Caki2 (cell line): Measurements from ENCODE around the gene RPN2. TPM values are rescaled to one million over a fixed set of nuclear protein-coding genes. Genes with fewer than 3 reads are reported as not detected.
"Not testable (repeated sequence)": the region's sequence is repeated elsewhere in the genome, so short reads cannot be mapped to it uniquely, and the experiment has no call there.

Experiments
- DNase-seq: peaks from one replicate; pipeline ENCODE4 v3.0.0-alpha.2; 2015; ENCODE audit warnings: low read depth
- in situ Hi-C: cut with HindIII; loops from 2 replicates; pipeline ENCODE4 v1.10.0; 2016; ENCODE audit warnings: low sequenced_read_pairs, low pct_unique_long_range_greater_than_20kb, mixed read lengths
- total RNA-seq: library from RNA; depleted of rRNA; stranded (reverse); fragments of >200 nt; shearing (Covaris generic); gene quantifications from 2 replicates; pipeline ENCODE4 v1.2.3, GENCODE V29; 2014; ENCODE audit warnings: low replicate concordance; rRNA removed

The RPN2 gene
- total RNA-seq, result 345 and 382 TPM in 2 replicates

- in situ Hi-C loops, result no loop called here
- peak; percentile 99 for DNase-seq
These were observed at the start of gene RPN2, which contains the start of gene MROH8 for GRCh38 chr20:37178839-37179682. Gene RPN2 (plus strand): TSS chr20:37179330. CDS start chr20:37179357, 27 bp downstream. Gene MROH8 (minus strand): TSS chr20:37179548.

DNA sequence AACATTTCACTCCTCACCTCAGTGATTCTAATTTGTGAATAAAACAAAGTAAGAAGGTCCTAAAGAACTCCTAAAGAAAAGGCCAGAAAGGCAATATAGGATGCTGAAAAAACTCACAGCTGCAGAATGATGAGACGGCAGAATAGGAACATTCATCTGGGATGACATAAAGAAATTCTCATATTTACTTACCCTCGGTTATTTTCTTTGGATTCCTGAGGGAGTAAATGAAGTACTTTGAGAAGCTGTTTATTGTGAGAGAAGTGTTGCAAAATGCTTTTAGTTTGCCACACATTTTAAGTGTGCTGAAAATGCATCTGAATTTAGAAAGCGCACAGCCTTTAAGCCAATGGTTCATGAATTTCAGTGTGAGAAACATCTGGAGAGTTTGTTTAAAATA, 47.6 kb upstream of the RPN2 start:
- in situ Hi-C loops, result no loop called here
- DNase-seq, result no peak

- in situ Hi-C loops, result no loop called here
- no peak for DNase-seq
These were observed 45.2 kb upstream of the RPN2 start for GRCh38 chr20:37133952-37134351.

GRCh38 chr20:37137547-37137946, 41.6 kb upstream of the RPN2 start:
- in situ Hi-C loops, result no loop called here
- DNase-seq, result no peak

GRCh38 chr20:37142708-37143107, 36.4 kb upstream of the RPN2 start:
- peak; percentile 37 for DNase-seq
- in situ Hi-C loops, result no loop called here

GRCh38 chr20:37144856-37145404, 34.2 kb upstream of the RPN2 start:
- in situ Hi-C loops, result no loop called here

GRCh38 chr20:37147250-37147649, 31.9 kb upstream of the RPN2 start:
- in situ Hi-C loops, result no loop called here
- no peak for DNase-seq

More at GRCh38 chr20:37144856-37145404, 34.2 kb upstream of the RPN2 start:
- DNase-seq, result peak; percentile 75

GRCh38 chr20:37150864-37151263, 28.3 kb upstream of the RPN2 start:
- DNase-seq, in situ Hi-C loops: not testable (repeated sequence)

- in situ Hi-C loops, result no loop called here
- peak; percentile 23 for DNase-seq
These were observed 27.6 kb upstream of the RPN2 start for GRCh38 chr20:37151529-37151928.

DNA sequence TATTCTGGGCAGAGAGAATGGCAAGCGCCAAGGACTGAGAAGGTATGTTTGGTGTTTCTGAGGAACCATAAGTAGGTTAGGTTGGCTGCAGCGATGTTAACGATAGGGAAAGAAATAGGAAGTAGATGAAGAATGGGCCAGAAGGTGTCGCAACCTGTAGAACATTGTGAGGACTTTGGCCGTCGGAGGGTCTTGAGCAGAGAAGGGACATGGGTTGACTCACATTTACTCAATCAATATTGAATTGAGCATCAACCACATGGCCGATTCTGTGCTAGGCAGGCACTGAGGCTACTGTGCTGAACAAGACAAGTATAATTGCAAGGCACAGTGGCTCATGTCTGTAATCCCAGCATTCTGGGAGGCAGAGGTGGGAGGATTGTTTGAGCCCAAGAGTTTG, 26.8 kb upstream of the RPN2 start:
- no peak for DNase-seq
- in situ Hi-C loops, result no loop called here

GRCh38 chr20:37154684-37155298, 24.3 kb upstream of the RPN2 start:
- DNase-seq, result no peak
- in situ Hi-C loops, result no loop called here

DNA sequence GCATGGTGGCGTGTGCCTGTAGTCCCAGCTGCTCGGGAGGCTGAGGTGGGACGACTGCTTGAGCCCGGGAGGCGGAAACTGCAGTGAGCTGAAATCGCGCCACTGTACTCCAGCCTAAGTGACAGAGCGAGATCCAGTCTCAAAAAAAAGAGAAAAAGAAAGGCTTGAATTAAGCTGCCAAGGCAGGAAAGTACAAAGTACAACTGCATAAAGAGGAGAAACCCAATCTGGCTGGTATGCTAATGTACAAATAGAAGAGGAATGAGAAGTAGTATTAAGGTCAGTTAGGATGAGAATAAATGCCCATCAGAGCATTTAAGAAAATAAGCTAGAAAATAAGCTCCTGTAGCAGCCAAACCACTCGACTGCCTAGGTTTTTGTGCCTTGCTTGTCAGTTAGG, 23.1 kb upstream of the RPN2 start:
- no peak for DNase-seq
- in situ Hi-C loops, result no loop called here

DNA sequence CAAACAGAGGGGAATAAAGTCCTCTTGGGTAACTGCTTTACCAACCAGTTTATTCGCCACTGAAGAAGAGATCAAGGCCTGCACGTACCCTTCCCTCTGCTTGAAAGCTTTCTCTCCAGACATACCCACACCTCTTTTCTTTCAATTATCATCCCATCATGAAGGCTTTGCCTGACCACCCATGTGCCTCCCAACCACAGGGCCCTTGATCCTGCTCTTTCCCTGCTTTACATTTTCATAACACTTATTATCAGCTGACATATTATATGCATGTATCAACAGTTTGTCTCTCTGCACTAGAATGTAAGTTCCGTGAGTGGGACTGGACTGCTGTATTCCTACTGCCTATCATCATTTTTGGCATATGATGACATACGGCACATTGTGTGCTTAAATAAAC, 20.9 kb upstream of the RPN2 start:
- no peak for DNase-seq
- in situ Hi-C loops, result no loop called here

- in situ Hi-C loops, result no loop called here
- DNase-seq, result no peak
These were observed 18.4 kb upstream of the RPN2 start for GRCh38 chr20:37160683-37161082.

DNA sequence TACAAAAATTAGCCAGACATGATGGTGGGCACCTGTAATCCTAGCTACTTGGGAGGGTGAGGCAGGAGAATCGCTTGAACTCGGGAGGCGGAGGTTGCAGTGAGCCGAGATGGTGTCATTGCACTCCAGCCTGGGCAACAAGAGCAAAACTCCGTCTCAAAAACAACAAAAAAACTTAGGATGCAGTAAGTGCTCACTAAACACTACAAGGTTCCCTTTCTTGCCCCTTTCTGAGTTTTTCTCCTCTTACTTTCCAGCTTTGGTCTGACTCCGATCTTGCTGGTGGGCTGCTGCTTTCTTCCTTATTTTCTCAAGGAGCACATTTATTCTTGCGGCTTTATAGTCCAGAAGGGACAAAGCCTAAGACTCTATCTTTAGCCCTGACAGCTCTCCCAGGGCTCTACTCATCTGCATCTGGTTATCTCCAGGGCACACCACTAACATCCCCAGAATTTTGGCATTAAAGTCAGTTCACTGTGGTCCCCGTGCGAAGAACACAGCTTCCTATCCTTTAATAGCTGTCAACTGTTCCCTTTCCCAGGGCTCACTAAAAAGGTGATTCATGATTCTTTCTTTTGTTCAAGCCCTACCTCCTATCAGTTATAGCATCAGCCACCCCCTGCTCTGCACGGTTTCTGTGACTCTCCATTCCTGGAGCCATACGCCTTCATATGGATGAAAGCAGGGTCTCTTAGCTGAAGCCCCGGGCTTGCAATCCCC, 17.1 kb upstream of the RPN2 start:
- in situ Hi-C loops, result no loop called here
- DNase-seq, result no peak

- DNase-seq, result no peak
- in situ Hi-C loops, result no loop called here
These were observed 16.5 kb upstream of the RPN2 start for GRCh38 chr20:37162646-37163045.

DNA sequence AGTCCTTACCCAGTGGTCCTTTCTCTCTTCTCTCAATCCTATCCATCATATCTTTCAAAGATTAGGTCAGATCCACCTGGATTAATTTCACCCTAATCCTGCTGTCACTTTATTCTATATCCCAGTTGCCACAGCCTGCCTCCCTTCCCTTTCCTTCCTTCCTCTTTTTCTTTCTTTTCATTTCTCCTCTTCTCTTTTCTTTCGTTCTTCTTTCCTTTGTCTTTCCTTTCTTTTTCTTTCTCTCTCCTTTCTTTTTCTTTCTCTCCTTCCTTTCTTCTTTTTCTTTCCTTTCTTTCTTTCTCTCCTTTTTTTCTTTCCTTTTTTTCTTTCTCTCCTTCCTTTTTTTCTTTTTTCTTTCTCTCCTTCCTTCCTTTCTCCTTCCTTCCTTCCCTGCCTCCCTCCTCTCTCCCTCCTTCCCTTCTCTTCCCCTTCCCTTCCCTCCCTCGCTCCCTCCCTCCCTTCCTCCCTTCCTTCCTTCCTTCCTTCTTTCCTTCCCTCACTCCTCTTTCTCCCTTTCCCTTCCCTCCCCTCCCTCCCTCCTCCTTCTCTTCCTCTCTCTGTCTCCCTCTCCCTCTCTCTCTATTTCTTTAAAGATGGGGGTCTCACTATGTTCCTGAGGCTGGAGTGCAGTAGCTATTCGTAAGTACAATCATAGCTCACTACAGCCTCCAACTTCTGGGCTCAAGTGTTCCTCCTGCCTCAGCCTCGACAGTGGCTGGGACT, 15.1 kb upstream of the RPN2 start:
- in situ Hi-C loops, result no loop called here

DNA sequence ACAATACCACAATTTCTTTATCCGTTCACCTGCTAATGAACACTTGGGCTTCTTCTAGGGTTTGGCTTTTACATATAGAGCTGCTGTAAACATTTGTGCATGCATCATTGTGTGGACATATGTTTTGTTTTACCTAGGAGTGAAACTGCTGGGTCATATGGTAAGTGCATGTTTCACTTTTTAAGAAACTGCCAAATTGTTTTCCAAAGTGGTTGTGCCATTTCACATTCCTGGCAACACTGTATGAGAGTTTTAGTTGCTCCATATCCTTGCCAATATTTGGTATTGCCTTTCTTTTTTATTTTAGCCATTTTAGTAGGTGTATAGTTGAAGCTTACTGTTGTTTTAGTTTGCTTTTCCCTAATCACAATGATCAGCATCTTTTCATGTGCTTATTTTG, 14.1 kb upstream of the RPN2 start:
- in situ Hi-C loops, result no loop called here
- DNase-seq, result no peak

More for the DNA sequence above, 15.1 kb upstream of the RPN2 start:
- DNase-seq, result no peak
